GM12865 (cell line): ENCODE results near the gene BLMH.
A peak's percentile ranks its signal among the peaks of the same experiment; 100 is the strongest.

ENCODE experiments used
- DNase-seq: peaks from one replicate; pipeline ENCODE4 v3.0.0; 2010; ENCODE audit warnings: low read depth
- H3K4me3 ChIP-seq: 2 replicates; pipeline ENCODE4 v1.5.1; 2011; ENCODE audit warnings: mild to moderate bottlenecking, low read depth, low read length, control low read depth
- CTCF ChIP-seq: IDR thresholded peaks from 2 replicates; pipeline ENCODE4 v1.5.1; 2011; ENCODE audit warnings: low read length, control low read depth, low read depth, inconsistent platforms; ENCODE audit not compliant: insufficient read depth; ENCODE audit errors: missing control alignments

Gene BLMH

GRCh38 chr17:30274887-30275286 is 16.9 kb downstream of the BLMH start:
- H3K4me3 ChIP-seq: no peak overlapping the region
- no peak for TF ChIP-seq CTCF
- DNase-seq: peak; percentile 30

- no peak for TF ChIP-seq CTCF
- H3K4me3 ChIP-seq: no peak overlapping the region
- no peak for DNase-seq
Measured at GRCh38 chr17:30273373-30273772, 18.4 kb downstream of the BLMH start.

GRCh38 chr17:30271102-30271501 is 20.6 kb downstream of the BLMH start:
- H3K4me3 ChIP-seq: no peak overlapping the region
- DNase-seq: no peak
- TF ChIP-seq CTCF: no peak

- no peak for TF ChIP-seq CTCF
- DNase-seq: no peak
- no peak overlapping the region for H3K4me3 ChIP-seq
Measured at GRCh38 chr17:30267625-30268024, 24.1 kb downstream of the BLMH start.

GRCh38 chr17:30263552-30264333 is 28.0 kb downstream of the BLMH start:
- no peak overlapping the region for H3K4me3 ChIP-seq
- no peak for TF ChIP-seq CTCF
- DNase-seq: no peak

- no peak for TF ChIP-seq CTCF
- DNase-seq: no peak
- no peak overlapping the region for H3K4me3 ChIP-seq
Measured at GRCh38 chr17:30256756-30257506, 34.8 kb downstream of the BLMH start.
